Activated CD8-positive, alpha-beta T cell treated with anti-CD3 and anti-CD28 coated beads for 36 hours (primary cell): ENCODE results near the gene ESRRA. TPM values are rescaled to one million over a fixed set of nuclear protein-coding genes. Genes with fewer than 3 reads are reported as not detected.

Experiments used
- ATAC-seq: fragments of 200-7000 bp; cut with Tn5 transposase; one replicate; pipeline ENCODE4 v1.10.0; 2021; ENCODE audit warnings: mild to moderate bottlenecking, moderate library complexity
- CTCF ChIA-PET: fragments of 350-600 bp; sonication (Branson Sonifier 250); formaldehyde crosslinking; loops from one replicate; lab custom pipeline; 2021; ENCODE audit warnings: antibody characterized with exemption; lab: Charles Lee
- POLR2A ChIA-PET: fragments of 350-600 bp; sonication (Branson Sonifier 250); formaldehyde crosslinking; loops from one replicate; lab custom pipeline; 2021; ENCODE audit warnings: antibody characterized with exemption; lab: Charles Lee
- DNase-seq: peaks from one replicate; pipeline ENCODE4 v3.0.0-alpha.2; 2020
- H3K27ac Mint-ChIP-seq: one replicate; pipeline ENCODE4 v1.8.0; 2021; ENCODE audit warnings: mild to moderate bottlenecking, mixed read lengths
- H3K27me3 Mint-ChIP-seq: one replicate; pipeline ENCODE4 v1.8.0; 2021; ENCODE audit warnings: mixed read lengths
- H3K36me3 Mint-ChIP-seq: one replicate; pipeline ENCODE4 v1.8.0; 2021; ENCODE audit warnings: low read depth, mixed read lengths
- H3K4me1 Mint-ChIP-seq: one replicate; pipeline ENCODE4 v1.8.0; 2021; ENCODE audit warnings: low read depth, mixed read lengths
- H3K4me3 Mint-ChIP-seq: one replicate; pipeline ENCODE4 v1.8.0; 2021; ENCODE audit warnings: mild to moderate bottlenecking, moderate library complexity, mixed read lengths
- H3K9me3 Mint-ChIP-seq: one replicate; pipeline ENCODE4 v1.8.0; 2021; ENCODE audit warnings: mixed read lengths
- CTCF ChIP-seq: fragments of 200-600 bp; IDR thresholded peaks from one replicate; pipeline ENCODE4 v1.8.0; 2022; ENCODE audit warnings: antibody characterized with exemption, mild to moderate bottlenecking
- intact Hi-C: fragments of 100-400 bp; cut with micrococcal nuclease; formaldehyde crosslinking; loops from one replicate; pipeline ENCODE4 v1.10.0; 2022
- total RNA-seq, 2 experiments: library from RNA; stranded (reverse); gene quantifications; one replicate each; pipeline ENCODE4 v1.2.3, GENCODE V29; 2021

ESRRA gene
- total RNA-seq, result 10 to 100 TPM; 37.5 to 42.4 TPM

- Mint-ChIP-seq H3K27me3 (peaks cover 13% of the 10 kb centered on the region), H3K4me1 (peaks cover 31% of the 10 kb centered on the region), H3K9me3 (no peaks in the 10 kb centered on the region), H3K4me3 (peak within 1 kb of the TSS; percentile 90), H3K27ac (peak within 1 kb of the TSS; percentile 97), H3K36me3 (peaks cover 16% of the 10 kb centered on the region)
- intact Hi-C loops, result loop anchor here (10.0 kb wide), 1 partner anchor 60 kb away; the partner anchor contains the start of genes FKBP2 and PPP1R14B
- CTCF ChIA-PET, result interaction anchor here (0.8 to 6.0 kb wide), 24 partner anchors 10 to 384 kb away, joined by 3 to 111 read pairs (median 6); partner anchors contain the start of genes BAD, DNAJC4, FERMT3 and GPR137
- DNase-seq (peak; percentile 100), ATAC-seq (peak; percentile 84)
- no peak for TF ChIP-seq CTCF
- POLR2A ChIA-PET, result interaction anchor here (0.8 to 5.3 kb wide), 16 partner anchors 12 to 1464 kb away, joined by 3 to 55 read pairs (median 6); partner anchors contain the start of genes BAD, FERMT3, FKBP2 and PRDX5
These were observed at the start of gene ESRRA for GRCh38 chr11:64305075-64305690. Gene ESRRA, plus strand, starts transcription at chr11:64305524. Its CDS starts 1,656 bp downstream, at chr11:64307180.

DNA sequence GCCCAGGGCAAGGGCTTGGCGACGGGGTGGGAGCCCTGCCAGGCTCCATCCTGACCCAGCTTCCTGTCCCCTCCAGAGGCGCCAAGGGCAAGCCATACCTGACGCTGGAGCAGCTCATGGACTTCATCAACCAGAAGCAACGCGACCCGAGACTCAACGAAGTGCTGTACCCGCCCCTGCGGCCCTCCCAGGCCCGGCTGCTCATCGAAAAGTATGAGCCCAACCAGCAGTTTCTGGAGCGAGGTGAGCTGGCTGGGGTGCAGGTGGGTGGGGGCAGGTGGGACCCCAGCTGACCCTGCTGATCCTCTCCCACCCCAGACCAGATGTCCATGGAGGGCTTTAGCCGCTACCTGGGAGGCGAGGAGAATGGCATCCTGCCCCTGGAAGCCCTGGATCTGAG is 49.0 kb upstream of the ESRRA start:
- CTCF ChIA-PET, result interaction anchor here (1.0 to 1.2 kb wide), 2 partner anchors 11 to 49 kb away, joined by 3 read pairs; partner anchors contain the start of gene ESRRA
- peaks cover 12% of the 10 kb centered on the region for H3K36me3 Mint-ChIP-seq

DNA sequence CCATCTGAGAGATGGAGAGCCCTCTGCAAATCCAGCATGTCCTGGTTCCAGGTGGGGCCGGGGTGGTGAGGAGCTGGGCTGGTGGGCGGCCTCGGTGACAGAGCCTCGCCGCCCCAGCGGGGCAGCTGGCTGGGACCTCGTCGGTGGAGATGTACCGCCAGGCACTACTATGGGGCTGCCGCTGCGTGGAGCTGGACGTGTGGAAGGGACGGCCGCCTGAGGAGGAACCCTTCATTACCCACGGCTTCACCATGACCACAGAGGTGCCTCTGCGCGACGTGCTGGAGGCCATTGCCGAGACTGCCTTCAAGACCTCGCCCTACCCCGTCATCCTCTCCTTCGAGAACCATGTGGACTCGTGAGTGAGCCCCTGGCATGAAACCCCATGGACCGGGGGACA is 47.0 kb upstream of the ESRRA start:
- TF ChIP-seq CTCF, result no peak
- Mint-ChIP-seq H3K4me3 (no peak overlapping the region), H3K27ac (no peak overlapping the region), H3K4me1 (peaks cover 12% of the 10 kb centered on the region), H3K27me3 (no peaks in the 10 kb centered on the region), H3K36me3 (peaks cover 14% of the 10 kb centered on the region), H3K9me3 (no peaks in the 10 kb centered on the region)
- CTCF ChIA-PET, result interaction anchor here (1.6 kb wide), 1 partner anchor 26 kb away, joined by 3 read pairs; the partner anchor contains the start of gene BAD
- POLR2A ChIA-PET, result interaction anchor here (1.7 to 2.7 kb wide), 2 partner anchors 10 to 13 kb away, joined by 6 to 14 read pairs; no protein-coding TSS in a partner anchor
- DNase-seq, result no peak
- intact Hi-C loops, result no loop called here
- ATAC-seq, result no peak

More for the DNA sequence above, 49.0 kb upstream of the ESRRA start:
- DNase-seq (no peak), ATAC-seq (no peak)
- POLR2A ChIA-PET, result interaction anchor here (1.1 to 3.1 kb wide), 3 partner anchors 12 to 49 kb away, joined by 3 to 11 read pairs (median 3); partner anchors contain the start of gene FERMT3
- H3K4me1 Mint-ChIP-seq, result peaks cover 18% of the 10 kb centered on the region
- no peak overlapping the region for H3K4me3 Mint-ChIP-seq
- H3K27ac Mint-ChIP-seq, result no peak overlapping the region
- H3K27me3 Mint-ChIP-seq, result no peaks in the 10 kb centered on the region
- intact Hi-C loops, result no loop called here
- no peak for TF ChIP-seq CTCF
- no peaks in the 10 kb centered on the region for H3K9me3 Mint-ChIP-seq

GRCh38 chr11:64258946-64259532 is 46.3 kb upstream of the ESRRA start:
- Mint-ChIP-seq H3K9me3 (no peaks in the 10 kb centered on the region), H3K36me3 (peaks cover 14% of the 10 kb centered on the region), H3K4me3 (no peak overlapping the region), H3K4me1 (peaks cover 12% of the 10 kb centered on the region), H3K27me3 (no peaks in the 10 kb centered on the region), H3K27ac (no peak overlapping the region)
- ChIA-PET POLR2A (interaction anchor here (0.6 to 2.7 kb wide), 3 partner anchors 9 to 73 kb away, joined by 4 to 14 read pairs (median 6); partner anchors contain the start of gene STIP1), CTCF (interaction anchor here (1.6 kb wide), 1 partner anchor 25 kb away, joined by 3 read pairs; the partner anchor contains the start of gene BAD)
- no peak for DNase-seq
- ATAC-seq, result peak; percentile 11
- intact Hi-C loops, result no loop called here
- TF ChIP-seq CTCF, result no peak
